ENCODE measurements around the gene CREB3L2.

CREB3L2 gene

DNA sequence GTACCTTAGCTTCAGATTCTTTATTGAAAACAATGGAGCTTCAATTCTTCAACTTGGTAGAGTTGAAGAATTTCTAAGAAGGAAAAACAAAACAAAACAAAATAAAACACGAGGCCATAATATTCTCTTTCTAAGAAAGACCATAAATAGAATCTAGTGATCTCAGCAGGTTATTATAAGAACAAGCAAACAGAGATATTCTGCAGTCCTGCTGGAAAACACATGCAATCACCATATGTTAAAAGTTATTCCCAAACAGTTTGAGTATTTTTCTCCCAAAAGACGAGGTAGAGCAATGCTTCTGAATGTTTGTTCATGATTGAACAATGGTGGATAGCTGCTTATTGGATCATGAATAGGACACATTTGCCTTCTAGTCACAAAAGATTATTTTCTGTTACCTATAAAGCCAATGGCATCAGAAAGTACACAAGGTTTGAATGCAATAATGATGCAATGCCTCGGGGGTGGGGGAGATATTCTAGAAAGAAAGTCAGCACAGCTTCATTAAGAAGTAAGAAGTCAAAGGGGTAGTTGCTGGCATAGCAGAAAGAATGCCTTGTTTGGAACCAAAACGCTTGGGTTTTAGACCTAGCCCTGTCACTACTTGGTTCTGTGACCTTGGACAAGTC lies 59.3 kb downstream of the CREB3L2 start:
- no peak for DNase-seq
- TF ChIP-seq, protein P1, sequence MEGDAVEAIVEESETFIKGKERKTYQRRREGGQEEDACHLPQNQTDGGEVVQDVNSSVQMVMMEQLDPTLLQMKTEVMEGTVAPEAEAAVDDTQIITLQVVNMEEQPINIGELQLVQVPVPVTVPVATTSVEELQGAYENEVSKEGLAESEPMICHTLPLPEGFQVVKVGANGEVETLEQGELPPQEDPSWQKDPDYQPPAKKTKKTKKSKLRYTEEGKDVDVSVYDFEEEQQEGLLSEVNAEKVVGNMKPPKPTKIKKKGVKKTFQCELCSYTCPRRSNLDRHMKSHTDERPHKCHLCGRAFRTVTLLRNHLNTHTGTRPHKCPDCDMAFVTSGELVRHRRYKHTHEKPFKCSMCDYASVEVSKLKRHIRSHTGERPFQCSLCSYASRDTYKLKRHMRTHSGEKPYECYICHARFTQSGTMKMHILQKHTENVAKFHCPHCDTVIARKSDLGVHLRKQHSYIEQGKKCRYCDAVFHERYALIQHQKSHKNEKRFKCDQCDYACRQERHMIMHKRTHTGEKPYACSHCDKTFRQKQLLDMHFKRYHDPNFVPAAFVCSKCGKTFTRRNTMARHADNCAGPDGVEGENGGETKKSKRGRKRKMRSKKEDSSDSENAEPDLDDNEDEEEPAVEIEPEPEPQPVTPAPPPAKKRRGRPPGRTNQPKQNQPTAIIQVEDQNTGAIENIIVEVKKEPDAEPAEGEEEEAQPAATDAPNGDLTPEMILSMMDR (IDR thresholded peaks at IDR 0.05; ENCODE audit: low read depth, low read length): no peak
- no peaks in the 10 kb centered on the region for H3K36me3 ChIP-seq
- H3K27me3 ChIP-seq (ENCODE audit: insufficient read depth, low read depth, severe bottlenecking): no peaks in the 10 kb centered on the region
- H3K27ac ChIP-seq: no peak overlapping the region
- H3K9me3 ChIP-seq (ENCODE audit: severe bottlenecking): no peaks in the 10 kb centered on the region
- no peak overlapping the region for H3K4me3 ChIP-seq (ENCODE audit: low read depth, low read length)

GRCh38 chr7:137940656-137941518 lies 61.0 kb downstream of the CREB3L2 start:
- Histone ChIP-seq H3K4me3 (ENCODE audit: low read depth, low read length) (no peak overlapping the region), H3K27me3 (ENCODE audit: insufficient read depth, low read depth, severe bottlenecking) (no peaks in the 10 kb centered on the region), H3K9me3 (ENCODE audit: severe bottlenecking) (no peaks in the 10 kb centered on the region), H3K36me3 (no peaks in the 10 kb centered on the region), H3K27ac (no peak overlapping the region)
- TF ChIP-seq, protein P1 (IDR thresholded peaks at IDR 0.05; ENCODE audit: low read depth, low read length): no peak
- no peak for DNase-seq

- H3K4me3 ChIP-seq (ENCODE audit: low read depth, low read length): no peak overlapping the region
- no peak overlapping the region for H3K27ac ChIP-seq
- H3K9me3 ChIP-seq (ENCODE audit: severe bottlenecking): no peaks in the 10 kb centered on the region
- H3K27me3 ChIP-seq (ENCODE audit: insufficient read depth, low read depth, severe bottlenecking): no peaks in the 10 kb centered on the region
- TF ChIP-seq, protein P1 (IDR thresholded peaks at IDR 0.05; ENCODE audit: low read depth, low read length): no peak
- no peak for DNase-seq
- no peaks in the 10 kb centered on the region for H3K36me3 ChIP-seq
These were observed 61.7 kb downstream of the CREB3L2 start for GRCh38 chr7:137940218-137940617.

- Histone ChIP-seq H3K4me3 (ENCODE audit: low read depth, low read length) (no peak overlapping the region), H3K9me3 (ENCODE audit: severe bottlenecking) (no peaks in the 10 kb centered on the region), H3K27me3 (ENCODE audit: insufficient read depth, low read depth, severe bottlenecking) (no peaks in the 10 kb centered on the region), H3K27ac (no peak overlapping the region), H3K36me3 (no peaks in the 10 kb centered on the region)
- TF ChIP-seq, protein P1 (IDR thresholded peaks at IDR 0.05; ENCODE audit: low read depth, low read length): no peak
- DNase-seq: no peak
These were observed 64.7 kb downstream of the CREB3L2 start for GRCh38 chr7:137937202-137937560.

GRCh38 chr7:137936509-137937201 lies 65.2 kb downstream of the CREB3L2 start:
- H3K36me3 ChIP-seq: no peaks in the 10 kb centered on the region
- H3K27ac ChIP-seq: no peak overlapping the region
- TF ChIP-seq, protein P1 (IDR thresholded peaks at IDR 0.05; ENCODE audit: low read depth, low read length): no peak
- H3K4me3 ChIP-seq (ENCODE audit: low read depth, low read length): no peak overlapping the region
- DNase-seq: no peak
- no peaks in the 10 kb centered on the region for H3K9me3 ChIP-seq (ENCODE audit: severe bottlenecking)
- H3K27me3 ChIP-seq (ENCODE audit: insufficient read depth, low read depth, severe bottlenecking): no peaks in the 10 kb centered on the region
